H1 (cell line): ENCODE measurements around the gene RIT2. TPM values are rescaled to one million over a fixed set of nuclear protein-coding genes. Genes with fewer than 3 reads are reported as not detected.

ENCODE experiments used
- CTCF ChIA-PET: fragments of 300-600 bp; sonication (Branson Sonifier 250); formaldehyde crosslinking; loops from one replicate; lab custom pipeline; 2021; ENCODE audit not compliant: partially characterized antibody; lab: Charles Lee
- POLR2A ChIA-PET: fragments of 300-600 bp; sonication (Branson Sonifier 250); formaldehyde crosslinking; loops from one replicate; lab custom pipeline; 2021; ENCODE audit warnings: inconsistent platforms; ENCODE audit not compliant: partially characterized antibody; lab: Charles Lee
- DNase-seq, 2 experiments: peaks; one replicate each; pipeline versions ENCODE4 v3.0.0 to v3.0.0-alpha.2; 2010 to 2022; ENCODE audit warnings: low spot score in 2 of 2, low read depth in 1 of 2, mixed read lengths in 1 of 2
- FAIRE-seq: peaks from 2 replicates; lab custom pipeline; 2011; peaks lifted over from hg19 to GRCh38; lab: Jason Lieb, UNC
- H2AFZ ChIP-seq: 2 replicates; pipeline ENCODE4 v1.8.1; 2012; ENCODE audit warnings: low read length, inconsistent platforms
- H2AK5ac ChIP-seq: 2 replicates; pipeline ENCODE4 v1.6.1; 2013; ENCODE audit warnings: low read depth, low read length
- H2BK120ac ChIP-seq: replicated peaks from 2 replicates; pipeline ENCODE3; 2013; ENCODE audit warnings: low read depth, low read length, inconsistent platforms
- H2BK12ac ChIP-seq: 2 replicates; pipeline ENCODE4 v1.6.1; 2013; ENCODE audit warnings: low read depth, low read length
- H2BK15ac ChIP-seq: 2 replicates; pipeline ENCODE4 v1.6.1; 2013; ENCODE audit warnings: low read length
- H2BK20ac ChIP-seq: 2 replicates; pipeline ENCODE4 v1.6.1; 2013; ENCODE audit warnings: low read length
- H2BK5ac ChIP-seq: 2 replicates; pipeline ENCODE4 v1.6.1; 2013; ENCODE audit warnings: low read depth, low read length
- H3K14ac ChIP-seq: 2 replicates; pipeline ENCODE4 v1.6.1; 2013; ENCODE audit warnings: inconsistent platforms; ENCODE audit not compliant: insufficient read length
- H3K18ac ChIP-seq: 2 replicates; pipeline ENCODE4 v1.6.1; 2013; ENCODE audit warnings: low read length; ENCODE audit errors: extremely low read depth
- H3K23ac ChIP-seq: 2 replicates; pipeline ENCODE4 v1.6.1; 2013; ENCODE audit warnings: inconsistent platforms; ENCODE audit not compliant: insufficient read length
- H3K23me2 ChIP-seq: 2 replicates; pipeline ENCODE4 v1.6.1; 2013; ENCODE audit warnings: low read depth, low read length
- H3K27ac ChIP-seq: 2 replicates; pipeline ENCODE4 v1.6.1; 2011; ENCODE audit warnings: low read depth, low read length, inconsistent platforms
- H3K27me3 ChIP-seq, 4 experiments: replicated peaks in 1 of 4; 1 replicate in 1 of 4; 2 replicates in 3 of 4; pipeline versions ENCODE4 v1.6.1 to v1.8.1; 2011 to 2013; ENCODE audit warnings: low read length in 3 of 4, mild to moderate bottlenecking in 3 of 4, inconsistent platforms in 2 of 4, mixed read lengths in 2 of 4, moderate library complexity in 1 of 4; ENCODE audit not compliant: control insufficient read depth in 3 of 4, insufficient read depth in 3 of 4; ENCODE audit errors: extremely low read depth in 1 of 4
- H3K36me3 ChIP-seq, 4 experiments: 2 replicates each; pipeline versions ENCODE4 v1.6.1 to v1.8.1; 2011 to 2013; ENCODE audit warnings: mild to moderate bottlenecking in 4 of 4, low read length in 3 of 4, moderate library complexity in 2 of 4, control low read depth in 1 of 4, inconsistent platforms in 1 of 4; ENCODE audit not compliant: insufficient read depth in 4 of 4, control insufficient read depth in 2 of 4
- H3K4ac ChIP-seq: replicated peaks from 2 replicates; pipeline ENCODE3; 2013; ENCODE audit warnings: low read length, low read depth, mixed read lengths, inconsistent platforms; ENCODE audit not compliant: insufficient read length
- H3K4me1 ChIP-seq, 4 experiments: replicated peaks in 1 of 4; 1 replicate in 1 of 4; 2 replicates in 3 of 4; pipeline versions ENCODE4 v1.6.1 to v1.8.1; 2011 to 2013; ENCODE audit warnings: low read length in 3 of 4, inconsistent platforms in 2 of 4, mixed read lengths in 1 of 4; ENCODE audit not compliant: insufficient read depth in 4 of 4, control insufficient read depth in 3 of 4
- H3K4me2 ChIP-seq, 2 experiments: 2 replicates each; pipeline versions ENCODE4 v1.6.1 to v1.8.1; 2011 to 2013; ENCODE audit warnings: low read depth in 2 of 2, low read length in 2 of 2, control low read depth in 1 of 2, inconsistent platforms in 1 of 2, mild to moderate bottlenecking in 1 of 2; ENCODE audit not compliant: insufficient read depth in 1 of 2
- H3K4me3 ChIP-seq, 4 experiments: fragments of 200-600, 300-600 bp in 1 of 4; sonication (generic), shearing (Covaris generic), sonication (Bioruptor Twin) in 1 of 4; 2 replicates each; pipeline versions ENCODE4 v1.5.1 to v1.8.1; 2011 to 2016; ENCODE audit warnings: low read length in 4 of 4, low read depth in 3 of 4, control low read depth in 2 of 4, inconsistent platforms in 2 of 4, mild to moderate bottlenecking in 2 of 4, mixed read lengths in 1 of 4, moderate library complexity in 1 of 4; ENCODE audit not compliant: insufficient read depth in 2 of 4; ENCODE audit errors: extremely low read depth in 1 of 4
- H3K56ac ChIP-seq: replicated peaks from 2 replicates; pipeline ENCODE3; 2013; ENCODE audit warnings: low read depth, mild to moderate bottlenecking, mixed read lengths, low read length, inconsistent platforms; ENCODE audit not compliant: insufficient read length
- H3K79me1 ChIP-seq: 2 replicates; pipeline ENCODE4 v1.6.1; 2013; ENCODE audit warnings: low read depth, low read length, control low read depth
- H3K79me2 ChIP-seq, 2 experiments: 2 replicates each; pipeline versions ENCODE4 v1.6.1 to v1.8.1; 2012 to 2013; ENCODE audit warnings: low read length in 2 of 2, mild to moderate bottlenecking in 2 of 2, inconsistent platforms in 1 of 2; ENCODE audit not compliant: insufficient read depth in 2 of 2, control insufficient read depth in 1 of 2
- H3K9ac ChIP-seq, 4 experiments: replicated peaks in 1 of 4; 1 replicate in 1 of 4; 2 replicates in 3 of 4; pipeline versions ENCODE4 v1.6.1 to v1.8.1; 2011 to 2013; ENCODE audit warnings: low read depth in 3 of 4, low read length in 3 of 4, control low read depth in 2 of 4, mild to moderate bottlenecking in 2 of 4, moderate library complexity in 2 of 4, inconsistent platforms in 1 of 4; ENCODE audit errors: extremely low read depth in 1 of 4
- H3K9me3 ChIP-seq, 2 experiments: 2 replicates each; pipeline versions ENCODE4 v1.6.1 to v1.8.1; 2012 to 2013; ENCODE audit warnings: mild to moderate bottlenecking in 2 of 2, moderate library complexity in 2 of 2, control low read depth in 1 of 2, inconsistent platforms in 1 of 2, low read depth in 1 of 2, low read length in 1 of 2, mixed read lengths in 1 of 2; ENCODE audit not compliant: insufficient read depth in 2 of 2
- H4K20me1 ChIP-seq, 2 experiments: replicated peaks in 1 of 2; 2 replicates each; pipeline versions ENCODE3 to v1.8.1; 2011 to 2013; ENCODE audit warnings: inconsistent platforms in 2 of 2, low read length in 2 of 2, mild to moderate bottlenecking in 1 of 2; ENCODE audit not compliant: insufficient read depth in 2 of 2, control insufficient read depth in 1 of 2
- H4K5ac ChIP-seq: 2 replicates; pipeline ENCODE4 v1.6.1; 2013; ENCODE audit warnings: low read length, low read depth, mixed read lengths, inconsistent platforms; ENCODE audit not compliant: insufficient read length
- H4K8ac ChIP-seq: 2 replicates; pipeline ENCODE4 v1.8.0; 2013; ENCODE audit warnings: mild to moderate bottlenecking, moderate library complexity, low read length, inconsistent platforms; ENCODE audit not compliant: insufficient read depth; ENCODE audit errors: extremely low read depth
- H4K91ac ChIP-seq: replicated peaks from 2 replicates; pipeline ENCODE3; 2013; ENCODE audit warnings: low read length, mixed read lengths, inconsistent platforms; ENCODE audit not compliant: insufficient read length
- BACH1 ChIP-seq: IDR thresholded peaks from 2 replicates; pipeline ENCODE4 v1.6.1; 2012; ENCODE audit warnings: low read length, improper control_type of control experiment
- CBX5 ChIP-seq: fragments of 300-800, 300-1000 bp; sonication (generic); IDR thresholded peaks from 2 replicates; pipeline ENCODE4 v1.7.1; 2016; ENCODE audit warnings: antibody characterized with exemption, low read length, low read depth
- HDAC2 ChIP-seq, 2 experiments: fragments of 300-600 bp in 1 of 2; sonication (generic) in 1 of 2; IDR thresholded peaks; 2 replicates each; pipeline ENCODE4 v1.6.1; 2011 to 2012; ENCODE audit warnings: low read depth in 2 of 2, low read length in 2 of 2, mild to moderate bottlenecking in 2 of 2, moderate library complexity in 2 of 2, borderline replicate concordance in 1 of 2, inconsistent platforms in 1 of 2
- KDM5A ChIP-seq: fragments of 200-600 bp; IDR thresholded peaks from 2 replicates; pipeline ENCODE4 v1.7.1; 2012; ENCODE audit warnings: mild to moderate bottlenecking, low read length, inconsistent platforms, mixed read lengths
- MAFK ChIP-seq: IDR thresholded peaks from 2 replicates; pipeline ENCODE4 v1.6.1; 2012; ENCODE audit warnings: low read depth, mild to moderate bottlenecking, improper control_type of control experiment, low read length
- NANOG ChIP-seq: IDR thresholded peaks from 2 replicates; pipeline ENCODE4 v1.6.1; 2011; ENCODE audit warnings: low read length, low read depth, mild to moderate bottlenecking, inconsistent platforms; ENCODE audit not compliant: insufficient read depth, poor library complexity, severe bottlenecking
- ZNF274 ChIP-seq: IDR thresholded peaks from 2 replicates; pipeline ENCODE4 v1.7.0; 2012; ENCODE audit warnings: low read length, borderline replicate concordance; ENCODE audit errors: extremely low read depth
- WGBS, 2 experiments: shearing (Covaris generic) in 1 of 2; methylation state at CpG; one replicate each; pipeline versions ENCODE4 v1.1.6 to v1.1.7; 2013 to 2015; ENCODE audit warnings: low lambda C conversion rate in 2 of 2, mixed read lengths in 2 of 2, inconsistent platforms in 1 of 2, low coverage in 1 of 2, missing lambda C conversion rate in 1 of 2; ENCODE audit not compliant: insufficient replicate concordance in 2 of 2, insufficient coverage in 1 of 2, insufficient read length in 1 of 2; ENCODE audit errors: extremely low coverage in 1 of 2, missing lambda C conversion rate in 1 of 2; 5-methylcytosine and 5-hydroxymethylcytosine counted together
- polyA plus RNA-seq, 7 experiments: library from polyadenylated mRNA; depleted of rRNA in 3 of 7; stranded (reverse) in 5 of 7; unstranded in 2 of 7; fragments of >200 nt in 5 of 7; fragments of 200-250 nt in 2 of 7; gene quantifications; 1 replicate in 5 of 7; 2 replicates in 1 of 7; 4 replicates in 1 of 7; pipeline versions ENCODE4 v1.2.1 to v1.2.3, GENCODE V29; 2011 to 2013; ENCODE audit warnings: missing spikeins in 2 of 7, mixed read lengths in 2 of 7
- total RNA-seq: library from RNA; stranded (reverse); fragmentation: NEBNext Ultra II Directional; extraction: Animal tissue kit (Norgen Biotek cat#: 25700); gene quantifications from 2 replicates; pipeline ENCODE4 v1.2.1, GENCODE V29; 2021

The RIT2 gene
- total and polyA plus RNA-seq, 2 of the 8 experiments (the other 6 are each of a cell fraction or from before 2014, with no cell fraction given): 0.67 to 3.2 TPM

DNA sequence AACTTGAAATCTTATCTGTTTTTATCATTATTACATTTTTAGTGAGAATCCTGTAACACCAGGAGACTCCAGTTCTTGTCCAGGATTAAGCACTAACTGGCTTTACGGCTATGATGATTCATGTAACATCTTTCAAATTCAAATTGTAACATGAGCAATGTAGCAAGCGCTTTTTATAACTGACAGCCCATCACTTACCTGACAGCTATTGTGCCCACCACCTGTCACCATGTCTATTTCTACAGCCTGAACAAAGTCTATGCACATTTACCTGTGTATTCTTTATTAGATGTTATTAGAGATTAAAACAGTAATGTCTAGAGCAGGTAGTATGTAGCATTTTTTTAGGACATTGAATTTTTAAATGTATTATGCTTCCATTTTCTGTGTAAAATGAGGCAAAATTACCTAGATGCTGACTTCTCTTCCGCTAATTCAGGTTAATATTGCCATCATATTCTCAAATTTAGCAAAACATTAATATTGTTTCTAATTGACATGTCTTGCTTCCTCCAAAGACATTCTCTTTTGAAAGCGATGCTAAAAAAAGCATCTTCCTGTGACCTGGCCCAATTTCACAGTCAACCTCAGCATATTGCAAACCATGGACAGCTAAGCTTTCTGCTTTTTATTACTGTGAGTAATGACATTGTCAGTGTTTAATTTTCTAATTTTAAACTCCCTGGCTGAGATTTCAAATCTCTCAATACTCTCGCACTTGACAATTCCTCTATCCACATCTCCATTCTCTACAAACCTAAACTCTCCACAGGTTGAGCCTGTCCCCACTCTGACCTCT is 37.8 kb downstream of the RIT2 start:
- no peaks in the 10 kb centered on the region for H3K23me2 ChIP-seq
- H2BK20ac ChIP-seq: no peak overlapping the region
- no peak overlapping the region for H2AK5ac ChIP-seq
- H3K9me3 ChIP-seq: no peaks in the 10 kb centered on the region
- 0 out of 2 replicates have a peak overlapping the region, but pooled peaks have one; percentile 22 for H2BK5ac ChIP-seq
- H3K27ac ChIP-seq: no peak overlapping the region
- no peak overlapping the region for H2BK120ac ChIP-seq
- H2BK12ac ChIP-seq: no peak overlapping the region
- POLR2A ChIA-PET: no interaction called here
- H3K18ac ChIP-seq: peak overlapping the region; percentile 62; the same call in 1 of the 2 replicates
- no peaks in the 10 kb centered on the region for H3K79me2 ChIP-seq
- 0 out of 2 replicates have a peak overlapping the region, but pooled peaks have one; percentile 18 for H2AFZ ChIP-seq
- FAIRE-seq: no peak
- no peak overlapping the region for H3K4me2 ChIP-seq
- no peak overlapping the region for H4K5ac ChIP-seq
- no peak overlapping the region for H3K9ac ChIP-seq
- no peak overlapping the region for H3K56ac ChIP-seq
- no peak for DNase-seq
- H3K4ac ChIP-seq: no peak overlapping the region
- no peaks in the 10 kb centered on the region for H3K27me3 ChIP-seq
- no peaks in the 10 kb centered on the region for H4K20me1 ChIP-seq
- H4K8ac ChIP-seq: no peak overlapping the region
- no peaks in the 10 kb centered on the region for H3K79me1 ChIP-seq
- peaks cover 0 to 6% (median 4%) of the 10 kb centered on the region in 4 experiments; a peak in 5 of 7 replicates for H3K4me1 ChIP-seq
- H3K36me3 ChIP-seq: no peaks in the 10 kb centered on the region
- 86 to 100% methylated on average over 1 to 5 of the region's 5 CpGs for WGBS, 2 experiments
- no peak overlapping the region for H4K91ac ChIP-seq
- no peak overlapping the region for H3K14ac ChIP-seq
- TF ChIP-seq CBX5 (no peak), HDAC2 (IDR thresholded peaks at IDR 0.05; ENCODE audit: borderline replicate concordance in 1 of 2, low read depth in 2 of 2, low read length in 2 of 2) (no peak), NANOG (no peak), KDM5A (no peak), MAFK (no peak), ZNF274 (no peak), BACH1 (no peak)
- no peak overlapping the region for H3K4me3 ChIP-seq
- no peak overlapping the region for H3K23ac ChIP-seq
- CTCF ChIA-PET: interaction anchor here (1.2 kb wide), 1 partner anchor 9 kb away, joined by 3 read pairs; no protein-coding TSS in a partner anchor
- no peak overlapping the region for H2BK15ac ChIP-seq
